CD1c-positive myeloid dendritic cell (primary cell): ENCODE results near the gene ZNRF3.
"Not testable (repeated sequence)": the region's sequence is repeated elsewhere in the genome, so short reads cannot be mapped to it uniquely, and the experiment has no call there.

Source experiments
- DNase-seq: peaks from one replicate; pipeline ENCODE4 v3.0.0-alpha.2; 2016; ENCODE audit errors: extremely low spot score

The ZNRF3 gene

GRCh38 chr22:28907311-28908008, 24.1 kb downstream of the ZNRF3 start:
- DNase-seq, result no peak

GRCh38 chr22:28908810-28909209, 25.4 kb downstream of the ZNRF3 start:
- DNase-seq, result not testable (repeated sequence)

GRCh38 chr22:28909375-28909774, 26.0 kb downstream of the ZNRF3 start:
- DNase-seq, result no peak

GRCh38 chr22:28910569-28911303, 27.4 kb downstream of the ZNRF3 start:
- DNase-seq, result no peak

- DNase-seq, result no peak
Observed at GRCh38 chr22:28911304-28911690, 27.9 kb downstream of the ZNRF3 start.

- no peak for DNase-seq
Observed at GRCh38 chr22:28911777-28912669, 28.7 kb downstream of the ZNRF3 start.

GRCh38 chr22:28914201-28914600, 30.8 kb downstream of the ZNRF3 start:
- DNase-seq, result no peak

- DNase-seq, result no peak
Observed at GRCh38 chr22:28915969-28916368, 32.6 kb downstream of the ZNRF3 start.

- DNase-seq, result no peak
Observed at GRCh38 chr22:28917747-28918549, 34.6 kb downstream of the ZNRF3 start.

- no peak for DNase-seq
Observed at GRCh38 chr22:28918550-28919271, 35.3 kb downstream of the ZNRF3 start.

- DNase-seq, result no peak
Observed at GRCh38 chr22:28920757-28921584, 37.6 kb downstream of the ZNRF3 start.

GRCh38 chr22:28921585-28921879, 38.2 kb downstream of the ZNRF3 start:
- DNase-seq, result no peak

GRCh38 chr22:28922540-28923244, 39.3 kb downstream of the ZNRF3 start:
- DNase-seq, result no peak

- DNase-seq, result no peak
Observed at GRCh38 chr22:28923826-28924732, 40.7 kb downstream of the ZNRF3 start.

- no peak for DNase-seq
Observed at GRCh38 chr22:28925916-28926315, 42.5 kb downstream of the ZNRF3 start.

- no peak for DNase-seq
Observed at GRCh38 chr22:28927630-28928029, 44.3 kb downstream of the ZNRF3 start.

GRCh38 chr22:28929197-28929596, 45.8 kb downstream of the ZNRF3 start:
- no peak for DNase-seq

GRCh38 chr22:28930357-28931007, 47.1 kb downstream of the ZNRF3 start:
- no peak for DNase-seq
